HepG2 (cell line): ENCODE results near the gene HDAC8. TPM values are rescaled to one million over a fixed set of nuclear protein-coding genes. Genes with fewer than 3 reads are reported as not detected.

Source experiments
- ATAC-seq: fragments of 200-7000 bp; cut with Tn5 transposase; 3 replicates; pipeline ENCODE4 v1.9.1; 2020; ENCODE audit warnings: mild to moderate bottlenecking, moderate library complexity
- BruUV-seq: library from RNA; stranded (reverse); fragments of 400-500 nt; replicated peaks from 2 replicates; lab custom pipeline; 2021; lab: Mats Ljungman, UMichigan
- CTCF ChIA-PET: fragments of 300-600 bp; formaldehyde crosslinking; extraction: SDS; loops from one replicate; lab custom pipeline; 2021; ENCODE audit warnings: low total read pairs, inconsistent platforms, low intra/inter-chr PET ratio; lab: Yijun Ruan, JAX
- POLR2A ChIA-PET: fragments of 350-600 bp; sonication (Branson Sonifier 250); formaldehyde crosslinking; loops from one replicate; lab custom pipeline; 2020; ENCODE audit warnings: antibody characterized with exemption, inconsistent platforms; lab: Yijun Ruan, JAX
- DNase-seq: peaks from one replicate; pipeline ENCODE4 v3.0.0-alpha.2; 2015; ENCODE audit warnings: low spot score
- FAIRE-seq: peaks from 3 replicates; lab custom pipeline; 2011; peaks lifted over from hg19 to GRCh38; lab: Jason Lieb, UNC
- H2AFZ ChIP-seq: one replicate; pipeline ENCODE4 v1.6.1; 2011; ENCODE audit warnings: low read length, inconsistent platforms
- H3K27ac ChIP-seq: fragments of 300-600 bp; 3 replicates; pipeline ENCODE4 v1.8.0; 2011; ENCODE audit warnings: mixed run types, mild to moderate bottlenecking, mixed read lengths, low read length, inconsistent platforms; ENCODE audit not compliant: insufficient read depth; ENCODE audit errors: extremely low read length
- H3K27me3 ChIP-seq, 2 experiments: fragments of 200-600 bp in 1 of 2; 2 replicates in 1 of 2; 3 replicates in 1 of 2; pipeline versions ENCODE4 v1.6.0 to v1.8.0; 2011; ENCODE audit warnings: low read length in 2 of 2, mild to moderate bottlenecking in 2 of 2, moderate library complexity in 2 of 2, inconsistent platforms in 1 of 2; ENCODE audit not compliant: insufficient read depth in 2 of 2, control insufficient read depth in 1 of 2
- H3K36me3 ChIP-seq, 2 experiments: fragments of 200-600 bp in 1 of 2; replicated peaks in 1 of 2; 2 replicates in 1 of 2; 3 replicates in 1 of 2; pipeline versions ENCODE4 v1.5.1 to v1.8.0; 2011; ENCODE audit warnings: low read length in 2 of 2, inconsistent platforms in 1 of 2; ENCODE audit not compliant: insufficient read depth in 2 of 2, control insufficient read depth in 1 of 2
- H3K4me1 ChIP-seq: 2 replicates; pipeline ENCODE4 v1.5.1; 2012; ENCODE audit warnings: low read length, inconsistent platforms; ENCODE audit not compliant: insufficient read depth
- H3K4me2 ChIP-seq: 2 replicates; pipeline ENCODE4 v1.6.0; 2011; ENCODE audit warnings: low read depth, low read length, inconsistent platforms
- H3K4me3 ChIP-seq, 3 experiments: fragments of 200-600 bp in 1 of 3; sonication (generic), shearing (Covaris generic) in 1 of 3; replicated peaks in 1 of 3; 2 replicates each; pipeline ENCODE4 v1.5.1; 2011 to 2016; ENCODE audit warnings: low read length in 3 of 3, inconsistent platforms in 2 of 3, low read depth in 2 of 3, mild to moderate bottlenecking in 2 of 3, control low read depth in 1 of 3, mixed read lengths in 1 of 3; ENCODE audit not compliant: insufficient read depth in 1 of 3
- H3K79me2 ChIP-seq: one replicate; pipeline ENCODE4 v1.6.1; 2011; ENCODE audit warnings: low read length, inconsistent platforms; ENCODE audit not compliant: insufficient read depth
- H3K9ac ChIP-seq: 2 replicates; pipeline ENCODE4 v1.6.0; 2011; ENCODE audit warnings: mild to moderate bottlenecking, low read depth, low read length, inconsistent platforms; ENCODE audit not compliant: insufficient read depth
- H3K9me3 ChIP-seq: 2 replicates; pipeline ENCODE4 v1.5.1; 2012; ENCODE audit warnings: mild to moderate bottlenecking, low read length
- H4K20me1 ChIP-seq: 2 replicates; pipeline ENCODE4 v1.6.0; 2011; ENCODE audit warnings: inconsistent platforms, mild to moderate bottlenecking, low read length, moderate library complexity; ENCODE audit not compliant: insufficient read depth
- CBFB ChIP-seq: sonication (generic); formaldehyde crosslinking; IDR thresholded peaks from 2 replicates; pipeline ENCODE4 v1.4.0; 2020; ENCODE audit warnings: missing genetic modification reagents
- GLI4 ChIP-seq: sonication (generic); formaldehyde crosslinking; IDR thresholded peaks from 2 replicates; pipeline ENCODE4 v1.5.1; 2020; ENCODE audit warnings: missing genetic modification reagents, mild to moderate bottlenecking, moderate library complexity, borderline replicate concordance
- HNF4A ChIP-seq: sonication (generic); formaldehyde crosslinking; IDR thresholded peaks from 2 replicates; pipeline ENCODE4 v1.4.0; 2020; ENCODE audit warnings: missing genetic modification reagents
- HNRNPK ChIP-seq: fragments of 200-400 bp; formaldehyde crosslinking; IDR thresholded peaks from 2 replicates; pipeline ENCODE4 v1.6.1; 2018; ENCODE audit warnings: low read length, low read depth, moderate library complexity, mild to moderate bottlenecking; ENCODE audit not compliant: poor library complexity, severe bottlenecking
- KLF15 ChIP-seq: sonication (generic); formaldehyde crosslinking; IDR thresholded peaks from 2 replicates; pipeline ENCODE4 v1.8.1; 2023; ENCODE audit warnings: borderline replicate concordance, mild to moderate bottlenecking, inconsistent platforms, missing genetic modification reagents, mixed read lengths
- MZF1 ChIP-seq: sonication (generic); formaldehyde crosslinking; IDR thresholded peaks from 2 replicates; pipeline ENCODE4 v1.8.1; 2023; ENCODE audit warnings: mild to moderate bottlenecking, missing genetic modification reagents, borderline replicate concordance
- NFE2L2 ChIP-seq: fragments of 150-350 bp; IDR thresholded peaks from 2 replicates; pipeline ENCODE4 v1.6.1; 2014; ENCODE audit warnings: low read length
- RAD21 ChIP-seq: fragments of 450-650 bp; formaldehyde crosslinking; IDR thresholded peaks from 2 replicates; pipeline ENCODE4 v1.5.0; 2020; ENCODE audit warnings: mild to moderate bottlenecking
- SOX5 ChIP-seq: IDR thresholded peaks from 2 replicates; pipeline ENCODE4 v1.6.1; 2016; ENCODE audit warnings: borderline replicate concordance
- TARDBP ChIP-seq: sonication (generic); formaldehyde crosslinking; IDR thresholded peaks from 2 replicates; pipeline ENCODE4 v1.8.0; 2022; ENCODE audit warnings: mild to moderate bottlenecking, missing genetic modification reagents
- ZNF329 ChIP-seq: sonication (generic); formaldehyde crosslinking; IDR thresholded peaks from 2 replicates; pipeline ENCODE4 v1.9.0; 2021; ENCODE audit warnings: low read depth, mild to moderate bottlenecking, missing genetic modification reagents
- ZNF550 ChIP-seq: sonication (generic); formaldehyde crosslinking; IDR thresholded peaks from 2 replicates; pipeline ENCODE4 v1.4.0; 2020; ENCODE audit warnings: mild to moderate bottlenecking, missing genetic modification reagents, borderline replicate concordance
- ZNF773 ChIP-seq: sonication (generic); formaldehyde crosslinking; IDR thresholded peaks from 2 replicates; pipeline ENCODE4 v1.4.0; 2020; ENCODE audit warnings: missing genetic modification reagents, borderline replicate concordance
- ZNF83 ChIP-seq: sonication (generic); formaldehyde crosslinking; IDR thresholded peaks from 2 replicates; pipeline ENCODE4 v1.4.0; 2020; ENCODE audit warnings: missing genetic modification reagents, mild to moderate bottlenecking, borderline replicate concordance
- WGBS: methylation state at CpG from one replicate; pipeline ENCODE4 v1.1.6; 2017; ENCODE audit warnings: low lambda C conversion rate; 5-methylcytosine and 5-hydroxymethylcytosine counted together
- in situ Hi-C: cut with HindIII; loops from 2 replicates; pipeline ENCODE4 v1.10.0; 2017; ENCODE audit warnings: low pct_unique_long_range_greater_than_20kb; ENCODE audit not compliant: extremely low pct_ligation_motif_present
- intact Hi-C: fragments of 100-400 bp; cut with micrococcal nuclease; formaldehyde crosslinking; loops from one replicate; pipeline ENCODE4 v1.10.0; 2022; ENCODE audit not compliant: unreplicated experiment
- polyA plus RNA-seq, 8 experiments: library from polyadenylated mRNA; depleted of rRNA in 3 of 8; stranded (reverse) in 7 of 8; unstranded in 1 of 8; fragments of >200 nt; fragmentation: Illumina TruSeq in 4 of 8; extraction: Trizol in 4 of 8; gene quantifications; 2 replicates each; pipeline versions ENCODE4 v1.2.1 to v1.2.3, GENCODE V29; 2011 to 2016; ENCODE audit warnings: low read depth in 4 of 8, missing spikeins in 1 of 8, mixed read lengths in 1 of 8; ENCODE audit not compliant: insufficient read depth in 1 of 8
- total RNA-seq, 5 experiments: library from RNA; depleted of rRNA; stranded (reverse); fragments of >200 nt; fragmentation: Illumina TruSeq; extraction: Trizol; gene quantifications; 2 replicates each; pipeline ENCODE4 v1.2.3, GENCODE V29; 2016; ENCODE audit warnings: low read depth in 1 of 5

HDAC8 gene
- total and polyA plus RNA-seq, 2 of the 13 experiments (the other 11 are each of a cell fraction or from before 2014, with no cell fraction given) = 13.7 to 28.6 TPM

DNA sequence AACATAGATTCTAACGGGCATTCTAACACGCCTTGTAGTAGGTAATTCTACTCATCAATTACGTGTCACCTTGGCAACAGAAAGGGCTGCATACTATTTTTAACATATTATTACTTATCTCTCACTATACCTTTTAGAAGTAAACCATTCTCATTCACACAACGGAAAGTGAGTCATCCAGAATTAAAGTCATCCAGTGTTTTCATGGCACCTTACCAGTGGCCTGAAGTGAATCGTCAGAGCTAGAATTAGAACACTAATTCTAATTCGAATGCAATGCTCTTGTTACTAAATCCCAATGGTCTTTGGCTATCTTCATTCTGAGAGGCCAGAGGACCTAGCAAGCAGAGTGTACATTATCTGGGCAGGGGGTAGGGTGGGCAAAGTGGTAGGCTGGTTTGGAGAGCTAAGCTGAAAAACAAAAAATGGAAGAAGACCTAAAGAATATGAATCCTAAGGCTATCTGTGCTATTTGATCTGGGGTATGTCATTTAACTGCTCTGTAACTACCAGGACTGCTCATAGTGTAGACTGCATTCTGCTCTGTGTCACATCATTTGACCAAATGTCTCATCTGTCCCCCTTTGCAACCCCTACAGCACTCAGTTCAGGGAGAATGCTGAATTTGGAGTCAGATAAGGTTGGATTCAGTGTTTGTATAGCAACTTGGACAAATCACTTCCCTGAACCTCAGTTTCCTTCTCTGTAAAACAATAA, 96.5 kb downstream of the HDAC8 start (continued):
- TF ChIP-seq GLI4 (CRISPR knock-in tag) = no peak
- no peak for TF ChIP-seq ZNF83 (CRISPR knock-in tag)
- TF ChIP-seq HNF4A = no peak
- no peak for TF ChIP-seq NFE2L2
- TF ChIP-seq ZNF329 (CRISPR knock-in tag) = no peak
- TF ChIP-seq KLF15 (CRISPR knock-in tag) = no peak
- no peak for TF ChIP-seq ZNF773
- TF ChIP-seq RAD21 (CRISPR knock-in tag) = no peak
- TF ChIP-seq HNRNPK = no peak
- no peak for TF ChIP-seq MZF1
- TF ChIP-seq SOX5 (CRISPR knock-in tag) = no peak

DNA sequence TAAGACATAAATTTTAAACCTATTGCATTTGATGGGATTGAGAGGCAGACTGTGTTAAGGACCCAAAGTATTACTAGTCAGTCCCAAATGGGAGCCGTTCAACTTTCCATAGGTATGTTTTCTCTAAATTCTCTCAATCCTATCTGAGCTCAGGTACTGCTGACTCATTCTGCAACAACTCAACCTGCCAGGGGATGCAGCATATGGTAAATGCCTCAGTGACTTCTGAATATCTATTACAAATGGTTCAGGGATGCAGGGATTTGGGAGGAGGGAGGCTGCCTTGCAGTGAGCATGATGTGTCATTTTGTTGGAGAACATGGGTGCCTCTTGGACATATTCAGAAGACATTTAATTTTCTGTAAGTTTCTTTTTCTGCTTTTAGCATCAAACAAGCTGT, 97.3 kb downstream of the HDAC8 start:
- BruUV-seq = no TSS peak
- intact Hi-C loops (no loop called here), in situ Hi-C loops (no loop called here)
- POLR2A ChIA-PET = no interaction called here
- FAIRE-seq (no peak), ATAC-seq (no peak), DNase-seq (no peak)
- H3K27ac ChIP-seq = no peak overlapping the region
- no peaks in the 10 kb centered on the region for H3K36me3 ChIP-seq
- no peaks in the 10 kb centered on the region for H3K9me3 ChIP-seq
- H3K9ac ChIP-seq = no peak overlapping the region
- CTCF ChIA-PET = no interaction called here
- H4K20me1 ChIP-seq = no peaks in the 10 kb centered on the region
- H3K4me1 ChIP-seq = peaks cover 25% of the 10 kb centered on the region
- no peak overlapping the region for H3K4me3 ChIP-seq
- no peak overlapping the region for H3K4me2 ChIP-seq
- 83% methylated on average over 1 of the region's 1 CpG for WGBS
- no peak for TF ChIP-seq CBFB
- no peak for TF ChIP-seq ZNF550 (CRISPR knock-in tag)
- no peak for TF ChIP-seq TARDBP (CRISPR knock-in tag)
- no peak for TF ChIP-seq MZF1
- H3K79me2 ChIP-seq = no peaks in the 10 kb centered on the region
- no peak overlapping the region for H2AFZ ChIP-seq
- no peaks in the 10 kb centered on the region for H3K27me3 ChIP-seq
